T-helper 1 cell (primary cell): Measurements from ENCODE around the gene ADGRG3.
"Not testable (repeated sequence)": the region's sequence is repeated elsewhere in the genome, so short reads cannot be mapped to it uniquely, and the experiment has no call there.

Experiments
- DNase-seq, 5 donors: peaks; one replicate each; pipeline ENCODE4 v3.0.0-alpha.2; 2012 to 2020

The ADGRG3 gene

GRCh38 chr16:57722210-57722499 lies 54.0 kb downstream of the ADGRG3 start:
- no peak for DNase-seq

GRCh38 chr16:57722651-57723050 lies 54.5 kb downstream of the ADGRG3 start:
- DNase-seq, result no peak

- no peak for DNase-seq
Measured at GRCh38 chr16:57723170-57723569, 55.1 kb downstream of the ADGRG3 start.

- no peak for DNase-seq
Measured at GRCh38 chr16:57724531-57724930, 56.4 kb downstream of the ADGRG3 start.

- DNase-seq, result no peak
Measured at GRCh38 chr16:57725151-57725550, 57.0 kb downstream of the ADGRG3 start.

GRCh38 chr16:57725554-57725953 lies 57.4 kb downstream of the ADGRG3 start:
- DNase-seq, result no peak

GRCh38 chr16:57725976-57726375 lies 57.9 kb downstream of the ADGRG3 start:
- DNase-seq, result no peak

GRCh38 chr16:57726433-57726947 lies 58.4 kb downstream of the ADGRG3 start:
- DNase-seq, result no peak

GRCh38 chr16:57727610-57728009 lies 59.5 kb downstream of the ADGRG3 start:
- no peak for DNase-seq

- no peak for DNase-seq
Measured at GRCh38 chr16:57728336-57729181, 60.5 kb downstream of the ADGRG3 start.

GRCh38 chr16:57729182-57729484 lies 61.0 kb downstream of the ADGRG3 start:
- no peak for DNase-seq

GRCh38 chr16:57729852-57730251 lies 61.7 kb downstream of the ADGRG3 start:
- not testable (repeated sequence) for DNase-seq

- no peak for DNase-seq
Measured at GRCh38 chr16:57730771-57731730, 62.9 kb downstream of the ADGRG3 start.

- no peak for DNase-seq
Measured at GRCh38 chr16:57732037-57732436, 63.9 kb downstream of the ADGRG3 start.

- no peak for DNase-seq
Measured at GRCh38 chr16:57732714-57733113, 64.6 kb downstream of the ADGRG3 start.

- DNase-seq, result no peak
Measured at GRCh38 chr16:57734308-57734924, 66.3 kb downstream of the ADGRG3 start.

GRCh38 chr16:57734925-57735754 lies 67.0 kb downstream of the ADGRG3 start:
- DNase-seq, result peak; percentile 94 to 100 (median 96)

GRCh38 chr16:57735755-57736418 lies 67.8 kb downstream of the ADGRG3 start, which contains the start of gene KATNB1:
Gene KATNB1 (plus strand): TSS chr16:57735770. CDS start chr16:57737244, 1,474 bp downstream.
- DNase-seq, result no peak

GRCh38 chr16:57736419-57737351 lies 68.6 kb downstream of the ADGRG3 start:
- DNase-seq, result peak in 3 of 5 donors; percentile 36 to 46 (median 45)

- DNase-seq, result no peak
Measured at GRCh38 chr16:57738844-57739243, 70.7 kb downstream of the ADGRG3 start.
